ENCODE results near the gene NATD1.

The NATD1 gene

GRCh38 chr17:21242780-21243515, 10.3 kb downstream of the NATD1 start:
- Histone ChIP-seq H3K4me3 (IDR thresholded peaks at IDR 0.05; ENCODE audit: insufficient read depth, low read depth, low read length) (no peak overlapping the region), H3K9ac (no peak overlapping the region)
- TF ChIP-seq CTCF (conservative IDR thresholded peaks at IDR 0.05; ENCODE audit: low read depth, low read length): no peak

GRCh38 chr17:21242026-21242697, 11.0 kb downstream of the NATD1 start:
- H3K27ac ChIP-seq: no peak overlapping the region
- no peak overlapping the region for H2AFZ ChIP-seq (ENCODE audit: low read depth)
- no peak overlapping the region for H3K9ac ChIP-seq
- H3K4me2 ChIP-seq: no peak overlapping the region
- H3K4me3 ChIP-seq (IDR thresholded peaks at IDR 0.05; ENCODE audit: insufficient read depth, low read depth, low read length): no peak overlapping the region
- H3K36me3 ChIP-seq (ENCODE audit: insufficient read depth): no peaks in the 10 kb centered on the region
- H3K79me2 ChIP-seq (ENCODE audit: insufficient read depth, low read depth): no peaks in the 10 kb centered on the region
- no peak for TF ChIP-seq CTCF (conservative IDR thresholded peaks at IDR 0.05; ENCODE audit: low read depth, low read length)
- no peaks in the 10 kb centered on the region for H3K4me1 ChIP-seq (ENCODE audit: low read depth, poor library complexity, severe bottlenecking)
- no peaks in the 10 kb centered on the region for H4K20me1 ChIP-seq (ENCODE audit: insufficient read depth)
- no peaks in the 10 kb centered on the region for H3K27me3 ChIP-seq (ENCODE audit: insufficient read depth, low read depth)

More at GRCh38 chr17:21242780-21243515, 10.3 kb downstream of the NATD1 start:
- no peak overlapping the region for H3K4me2 ChIP-seq
- no peaks in the 10 kb centered on the region for H4K20me1 ChIP-seq (ENCODE audit: insufficient read depth)
- no peaks in the 10 kb centered on the region for H3K27me3 ChIP-seq (ENCODE audit: insufficient read depth, low read depth)
- no peaks in the 10 kb centered on the region for H3K36me3 ChIP-seq (ENCODE audit: insufficient read depth)
- no peak overlapping the region for H3K27ac ChIP-seq
- H3K79me2 ChIP-seq (ENCODE audit: insufficient read depth, low read depth): no peaks in the 10 kb centered on the region
- no peak overlapping the region for H2AFZ ChIP-seq (ENCODE audit: low read depth)
- no peaks in the 10 kb centered on the region for H3K4me1 ChIP-seq (ENCODE audit: low read depth, poor library complexity, severe bottlenecking)

GRCh38 chr17:21241564-21241963, 11.6 kb downstream of the NATD1 start:
- no peak overlapping the region for H3K9ac ChIP-seq
- no peaks in the 10 kb centered on the region for H3K4me1 ChIP-seq (ENCODE audit: low read depth, poor library complexity, severe bottlenecking)
- H3K4me3 ChIP-seq (IDR thresholded peaks at IDR 0.05; ENCODE audit: insufficient read depth, low read depth, low read length): no peak overlapping the region
- no peaks in the 10 kb centered on the region for H3K36me3 ChIP-seq (ENCODE audit: insufficient read depth)
- no peak overlapping the region for H2AFZ ChIP-seq (ENCODE audit: low read depth)
- H3K4me2 ChIP-seq: no peak overlapping the region
- no peaks in the 10 kb centered on the region for H3K27me3 ChIP-seq (ENCODE audit: insufficient read depth, low read depth)
- H3K79me2 ChIP-seq (ENCODE audit: insufficient read depth, low read depth): no peaks in the 10 kb centered on the region
- no peaks in the 10 kb centered on the region for H4K20me1 ChIP-seq (ENCODE audit: insufficient read depth)
- no peak overlapping the region for H3K27ac ChIP-seq
- TF ChIP-seq CTCF (conservative IDR thresholded peaks at IDR 0.05; ENCODE audit: low read depth, low read length): no peak

- H4K20me1 ChIP-seq (ENCODE audit: insufficient read depth): no peaks in the 10 kb centered on the region
- TF ChIP-seq CTCF (conservative IDR thresholded peaks at IDR 0.05; ENCODE audit: low read depth, low read length): no peak
- no peak overlapping the region for H2AFZ ChIP-seq (ENCODE audit: low read depth)
- no peaks in the 10 kb centered on the region for H3K79me2 ChIP-seq (ENCODE audit: insufficient read depth, low read depth)
- H3K36me3 ChIP-seq (ENCODE audit: insufficient read depth): no peaks in the 10 kb centered on the region
- H3K9ac ChIP-seq: no peak overlapping the region
- H3K4me2 ChIP-seq: no peak overlapping the region
- H3K27ac ChIP-seq: no peak overlapping the region
- H3K4me3 ChIP-seq (IDR thresholded peaks at IDR 0.05; ENCODE audit: insufficient read depth, low read depth, low read length): no peak overlapping the region
- no peaks in the 10 kb centered on the region for H3K27me3 ChIP-seq (ENCODE audit: insufficient read depth, low read depth)
- no peaks in the 10 kb centered on the region for H3K4me1 ChIP-seq (ENCODE audit: low read depth, poor library complexity, severe bottlenecking)
These were observed 12.7 kb downstream of the NATD1 start for GRCh38 chr17:21240369-21241055.

Measured in KMS-11 (cell line).